ENCODE results near the gene TMCC1.
A peak's percentile ranks its signal among the peaks of the same experiment; 100 is the strongest.

TMCC1 gene

DNA sequence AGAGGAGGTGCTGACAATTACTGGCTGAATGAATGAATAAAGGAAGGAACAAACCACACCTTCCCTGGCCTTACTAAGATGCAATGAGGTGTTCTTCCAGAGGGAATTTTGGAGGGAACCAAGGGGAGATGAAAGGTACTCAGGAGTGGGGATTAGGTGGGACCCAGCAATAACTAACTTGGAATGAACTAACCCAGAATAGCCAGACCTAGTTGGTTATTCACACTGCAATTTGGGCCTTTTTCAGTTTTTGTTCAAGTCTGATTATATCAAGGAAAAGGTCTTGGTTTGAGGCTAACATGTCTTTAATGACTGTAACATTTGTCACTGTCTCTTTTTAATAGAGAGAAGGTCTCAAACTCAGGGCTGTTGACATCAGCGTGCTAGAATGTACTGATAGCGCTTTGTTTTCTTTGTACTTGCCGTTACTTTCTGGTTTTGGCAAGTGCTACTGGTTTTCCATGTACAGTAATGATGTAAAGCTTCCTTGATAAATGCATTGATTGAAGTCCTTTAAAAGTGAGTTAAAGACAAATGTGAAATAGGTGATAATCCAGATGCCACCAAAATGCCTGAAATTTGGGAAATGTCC, 283.8 kb downstream of the TMCC1 start:
- DNase-seq (ENCODE audit: low spot score), result no peak

DNA sequence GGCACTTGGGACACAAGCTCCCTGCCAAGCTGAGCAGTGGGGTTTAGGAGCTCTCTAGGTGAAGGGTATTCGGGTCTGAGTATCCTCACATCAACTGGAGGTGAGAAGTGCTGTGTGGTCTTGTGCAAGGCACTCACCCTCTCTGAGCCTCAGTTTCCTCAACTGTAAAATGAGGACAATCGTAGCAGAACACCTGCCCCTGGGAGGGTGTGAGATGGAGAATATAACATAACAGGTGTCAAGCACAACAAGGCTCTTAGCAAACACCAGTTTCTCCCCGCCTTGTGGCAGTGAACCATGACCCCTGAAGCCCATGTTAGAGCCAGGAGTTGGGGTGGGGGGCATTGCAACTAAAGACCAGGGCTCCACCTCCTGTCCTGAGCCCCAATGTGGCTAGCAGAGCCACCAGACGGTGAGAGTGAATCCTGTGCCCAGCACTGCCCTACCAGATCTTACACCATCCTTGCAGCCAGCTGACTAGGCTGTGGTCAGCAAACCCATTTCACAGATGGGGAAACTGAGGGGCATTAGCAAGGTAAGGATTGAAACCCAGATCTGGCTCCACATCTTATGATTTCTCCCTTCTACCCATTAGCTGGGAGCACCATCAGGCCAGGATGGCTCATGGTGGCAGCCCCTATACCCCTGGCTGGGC, 284.4 kb downstream of the TMCC1 start:
- DNase-seq (ENCODE audit: low spot score), result no peak

DNA sequence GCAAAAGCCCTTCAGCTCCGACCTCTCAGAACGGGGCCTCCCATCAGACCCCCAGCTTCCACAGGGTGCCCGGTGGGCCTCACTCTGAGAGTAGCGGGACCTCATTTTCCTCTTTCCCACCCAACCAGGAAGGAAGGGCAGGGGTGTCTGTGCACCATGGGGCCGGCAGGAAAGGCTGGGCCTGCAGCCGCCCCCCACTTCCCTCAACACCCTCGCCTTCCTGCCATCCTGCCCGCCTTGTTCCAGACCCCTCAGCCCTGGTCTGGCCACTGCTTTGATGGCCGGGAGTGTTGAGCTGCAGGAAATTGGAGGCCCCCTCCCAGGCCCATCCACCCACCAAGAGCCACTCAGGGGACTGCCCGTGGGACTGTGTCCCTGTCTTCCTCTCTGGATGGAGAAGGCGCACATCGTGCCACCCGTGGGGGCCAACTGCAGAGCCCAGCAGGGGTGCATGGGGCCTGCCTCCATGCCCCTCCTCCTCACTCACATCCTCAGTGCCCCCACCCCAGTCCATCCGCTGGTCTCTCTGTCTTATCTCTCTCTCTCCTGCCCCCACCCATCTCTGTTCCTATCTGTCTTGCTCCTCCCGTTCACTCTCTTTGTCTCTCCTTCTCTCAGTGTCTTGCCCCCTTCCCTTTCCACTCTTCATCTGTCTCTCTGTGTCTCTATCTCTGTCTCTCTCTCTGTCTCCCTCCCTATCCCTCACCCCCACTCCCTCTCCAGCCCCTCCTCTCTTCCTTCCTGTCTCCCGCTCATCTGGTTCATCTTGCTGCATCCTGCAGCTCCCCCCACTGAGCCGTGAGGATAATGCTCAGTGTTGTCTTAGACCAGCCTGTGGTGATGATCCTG, 285.2 kb downstream of the TMCC1 start:
- DNase-seq (ENCODE audit: low spot score), result peak; percentile 70

DNA sequence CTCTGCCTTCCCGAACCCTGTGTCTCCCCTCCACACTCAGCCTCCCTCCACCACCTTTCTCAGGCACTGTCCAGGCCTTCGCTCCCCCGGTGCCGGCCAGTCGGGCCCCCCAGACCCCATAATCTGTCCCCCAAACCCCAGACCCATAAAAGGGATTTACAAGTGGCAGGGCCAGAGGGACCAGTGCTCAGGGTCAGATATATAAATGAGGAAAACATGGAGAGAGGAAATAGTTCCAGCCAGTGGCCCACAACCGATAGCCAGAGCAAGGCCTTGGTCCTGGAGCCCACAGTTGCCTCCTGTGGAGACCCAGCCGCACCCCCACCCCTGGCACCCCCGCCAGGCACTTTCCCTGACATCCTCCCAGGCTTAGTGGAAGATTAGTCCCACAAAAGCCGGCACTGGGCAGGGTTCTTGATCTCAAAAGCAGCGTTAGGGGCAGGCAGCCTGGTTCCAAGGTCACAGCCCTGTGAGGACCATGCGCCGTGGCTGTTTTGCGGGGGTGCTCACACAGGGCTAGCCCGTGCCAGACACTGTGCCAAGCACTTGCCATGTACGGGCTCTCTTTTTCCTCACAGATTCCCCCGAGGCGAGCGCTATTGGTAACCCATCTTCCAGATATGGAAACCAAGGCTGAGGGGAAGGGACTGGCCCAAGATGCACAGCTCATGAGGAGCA, 286.0 kb downstream of the TMCC1 start:
- no peak for DNase-seq (ENCODE audit: low spot score)

DNA sequence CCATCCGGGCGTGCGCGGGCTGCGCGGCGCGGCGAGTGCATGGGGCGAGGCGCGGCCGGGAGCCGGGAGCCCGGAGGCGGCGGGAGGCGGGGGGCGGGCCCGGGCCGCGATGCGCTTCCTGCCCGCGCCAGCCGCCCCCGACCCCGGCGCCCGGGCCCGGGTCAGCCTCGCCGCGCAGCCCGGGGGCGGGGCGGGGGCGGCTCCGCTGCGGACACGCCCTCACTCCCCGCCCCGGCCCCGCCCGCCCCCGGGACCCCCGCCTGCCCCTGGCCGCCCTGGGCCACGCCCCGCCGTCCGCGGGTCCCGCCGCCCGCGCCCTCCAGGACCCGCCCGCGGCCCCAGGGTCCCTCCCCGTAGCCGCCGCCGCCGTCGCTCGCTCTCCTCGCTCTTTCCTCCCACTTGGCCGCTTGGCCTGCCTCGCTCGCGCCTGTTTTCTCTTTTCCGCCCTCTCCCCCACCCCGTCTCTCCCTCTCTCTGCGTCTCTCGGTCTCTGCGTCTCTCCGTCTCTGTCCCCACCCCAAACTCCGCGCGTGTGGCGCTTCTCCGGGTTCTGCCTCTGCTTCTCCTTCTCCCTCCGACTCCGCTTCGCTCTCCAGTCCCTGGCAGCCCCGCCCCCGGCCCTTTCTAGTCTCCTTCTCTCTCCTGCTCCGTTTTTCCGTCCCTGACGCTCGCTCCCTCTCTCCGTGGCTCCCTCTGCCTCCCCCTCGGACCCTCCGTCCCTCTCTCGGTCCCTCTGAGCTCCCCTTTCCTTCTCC, 286.7 kb downstream of the TMCC1 start, which contains the start of gene PLXND1:
TSS of gene PLXND1 (minus strand) at position 41 of the 755 bp plus-strand sequence. CDS start at position 4, 37 bp downstream.
- DNase-seq (ENCODE audit: low spot score), result no peak

DNA sequence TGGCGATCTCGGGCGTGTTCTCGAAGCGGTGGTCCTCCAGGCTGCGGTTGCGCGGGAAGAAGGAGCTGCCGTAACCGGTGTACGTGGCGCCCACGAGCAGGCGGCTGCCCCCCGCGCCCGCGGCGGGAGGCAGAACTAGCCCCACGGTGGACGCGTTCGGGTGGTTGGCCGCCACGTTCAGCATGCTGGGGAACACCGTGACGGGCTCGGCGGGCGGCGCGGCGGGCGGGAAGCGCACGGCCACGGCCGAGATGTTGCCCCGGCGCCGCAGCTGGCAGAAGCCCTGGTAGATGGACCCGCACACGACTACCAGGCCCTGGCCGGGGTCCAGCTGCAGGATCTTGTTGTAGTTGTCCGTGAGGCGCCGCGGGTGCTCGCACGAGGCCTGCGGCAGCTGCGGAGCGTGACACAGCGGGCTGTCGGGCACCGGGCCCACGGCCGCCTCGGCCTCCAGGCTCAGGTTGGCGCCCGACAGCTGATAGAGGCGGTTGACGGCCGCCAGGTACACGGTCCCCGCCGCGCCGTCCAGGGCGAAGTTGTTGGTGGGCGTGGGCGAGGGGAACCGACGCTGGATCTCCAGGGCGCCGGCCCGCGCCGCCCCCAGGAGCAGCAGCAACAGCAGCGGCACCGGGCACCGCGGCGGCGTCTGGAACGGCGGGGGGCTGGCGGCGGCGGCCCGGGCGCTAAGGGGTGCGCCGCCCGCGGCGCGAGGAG, 287.4 kb downstream of the TMCC1 start:
- DNase-seq (ENCODE audit: low spot score), result no peak

DNA sequence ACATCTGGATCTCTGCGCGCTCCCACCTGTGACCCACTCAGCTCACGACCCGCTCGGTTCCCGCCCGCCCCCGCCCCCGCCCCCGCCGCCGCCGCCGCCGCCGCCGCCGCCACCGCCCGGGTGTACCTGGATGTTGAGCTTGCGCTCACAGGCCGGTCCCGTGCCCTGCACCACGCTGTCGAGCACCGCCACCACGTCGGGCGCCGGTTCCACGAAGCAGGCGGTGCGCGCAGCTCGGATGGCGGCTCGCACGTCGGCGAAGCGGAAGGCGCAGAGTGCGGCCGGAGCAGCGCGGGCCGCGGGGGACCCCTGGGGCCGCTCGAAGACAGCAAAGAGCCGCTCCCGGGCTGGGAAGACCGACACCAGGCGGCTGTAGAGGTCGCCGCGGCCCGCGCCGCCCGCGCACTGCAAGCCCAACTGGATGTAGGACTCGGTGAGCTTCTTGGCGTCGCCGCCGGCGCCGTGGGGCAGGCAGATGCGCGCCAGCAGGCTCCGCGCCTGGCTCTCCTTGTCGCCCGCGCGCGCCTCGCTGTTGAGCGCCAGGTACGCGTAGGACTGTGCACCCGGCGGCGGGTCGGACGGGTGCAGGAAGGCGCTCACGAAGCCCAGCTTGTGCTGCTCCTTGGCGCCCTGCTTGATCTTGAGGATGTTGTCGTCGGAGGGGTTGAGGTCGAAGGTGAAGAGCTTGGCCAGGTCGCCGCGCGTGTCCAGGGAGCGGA, 288.1 kb downstream of the TMCC1 start:
- no peak for DNase-seq (ENCODE audit: low spot score)

DNA sequence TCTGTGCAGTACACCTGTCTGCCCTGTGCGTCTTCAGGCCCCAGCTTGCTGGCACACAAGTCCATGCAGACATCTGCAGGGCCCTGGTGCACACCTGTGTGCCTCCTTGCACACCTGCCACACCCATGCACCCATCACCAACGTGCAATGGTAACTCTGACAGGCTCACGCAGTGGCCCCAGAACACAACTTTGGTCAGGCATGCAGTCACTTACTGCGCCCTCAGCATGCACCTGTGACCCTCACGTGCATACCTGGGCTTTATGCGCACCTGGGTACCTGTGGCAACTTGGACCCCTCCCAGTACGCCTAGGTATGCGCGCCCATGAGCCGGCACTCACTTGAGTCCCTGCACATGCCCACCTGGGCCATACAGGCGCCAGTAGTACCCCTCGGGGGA, 288.7 kb downstream of the TMCC1 start:
- no peak for DNase-seq (ENCODE audit: low spot score)

DNA sequence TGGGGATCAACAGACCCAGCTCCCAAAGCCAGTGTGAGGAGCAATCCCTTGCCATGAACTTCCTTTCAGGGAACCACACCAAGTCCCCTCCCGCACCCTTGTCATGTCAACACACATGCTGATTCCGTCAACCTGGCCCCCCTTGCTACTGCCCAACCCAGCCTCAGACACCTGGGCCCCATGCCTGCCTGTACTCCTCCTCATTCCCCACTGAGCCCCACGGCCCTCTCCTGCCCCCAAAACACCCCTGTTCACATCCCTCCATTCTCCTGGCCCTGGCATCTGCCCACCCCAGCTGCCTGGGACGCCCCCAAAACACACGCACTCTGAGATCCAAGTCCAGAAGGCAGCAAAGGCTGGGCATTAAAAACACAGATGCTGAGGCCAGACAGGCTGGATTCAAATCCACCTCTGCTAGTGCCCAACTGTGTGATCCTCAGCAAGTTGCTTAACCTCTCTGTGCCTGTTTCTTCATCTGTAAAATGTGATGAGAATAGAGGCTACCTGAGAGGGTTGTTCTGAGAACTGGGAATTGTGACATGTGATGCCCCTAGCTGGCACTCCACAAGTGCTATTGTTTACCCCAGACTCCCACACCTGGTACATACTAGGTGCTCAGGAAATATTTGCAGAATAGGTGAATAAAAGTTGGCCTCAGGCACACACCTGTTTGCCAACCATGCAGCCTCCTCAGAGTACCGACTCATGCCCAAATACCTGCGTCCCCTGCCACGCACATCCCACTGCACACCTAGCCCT, 289.3 kb downstream of the TMCC1 start:
- DNase-seq (ENCODE audit: low spot score), result no peak

DNA sequence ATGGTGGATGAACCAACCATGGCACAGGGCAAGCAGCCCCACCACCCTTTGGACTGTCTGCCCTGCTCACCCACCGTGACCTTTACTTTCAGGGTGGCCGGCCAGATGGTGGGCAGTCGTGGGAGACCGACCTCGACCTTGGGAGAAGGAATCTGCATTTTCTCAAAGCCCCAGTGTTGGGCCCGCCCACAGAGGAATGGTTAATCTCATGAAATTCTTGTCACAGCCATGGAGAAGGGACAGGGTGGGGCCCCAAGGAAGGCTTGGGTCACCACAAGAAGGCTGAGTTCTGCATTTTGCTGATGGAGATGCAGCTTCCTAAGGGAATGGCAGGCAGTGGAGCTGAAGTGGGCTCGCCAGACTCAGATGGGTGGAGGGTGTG, 290.0 kb downstream of the TMCC1 start:
- no peak for DNase-seq (ENCODE audit: low spot score)

DNA sequence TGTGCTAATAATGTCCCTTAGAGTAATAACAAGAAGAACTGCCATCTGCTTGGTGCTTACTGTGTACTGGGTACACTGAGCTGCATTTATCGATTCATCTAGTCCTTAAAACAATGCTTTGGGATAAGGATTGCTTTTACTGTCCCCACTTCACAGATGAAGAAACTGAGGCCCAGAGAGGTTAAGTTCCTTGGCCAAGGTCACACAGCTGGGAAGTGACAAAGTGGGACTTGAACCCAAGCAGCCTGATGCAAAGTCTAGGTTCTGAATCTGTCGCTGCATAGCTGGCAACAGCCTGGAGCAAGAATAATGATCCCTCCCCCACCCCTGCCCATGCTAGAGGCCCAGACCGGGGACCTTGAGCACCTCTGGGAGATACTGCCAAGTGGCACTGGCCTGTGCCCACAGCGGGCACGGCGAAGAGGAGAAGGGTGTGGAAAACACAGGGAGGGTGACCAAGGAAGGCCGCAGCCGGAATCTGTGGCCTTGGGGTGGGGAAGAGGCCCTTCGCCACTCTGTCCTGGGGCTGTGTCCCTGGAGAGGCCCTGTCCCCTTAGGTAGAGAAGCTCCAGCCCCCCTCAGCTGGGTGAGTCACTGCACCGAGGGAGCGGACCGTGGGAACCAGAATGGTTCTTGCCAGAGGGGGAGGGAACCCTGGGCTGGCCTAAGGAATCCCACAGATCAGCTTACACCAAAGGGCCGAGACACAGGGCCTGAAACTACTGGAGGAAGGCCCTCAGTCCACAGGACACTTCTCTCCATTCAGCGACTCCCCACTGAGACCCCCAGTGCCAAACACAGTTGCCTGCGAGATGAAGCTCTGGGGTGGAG, 290.6 kb downstream of the TMCC1 start:
- no peak for DNase-seq (ENCODE audit: low spot score)

DNA sequence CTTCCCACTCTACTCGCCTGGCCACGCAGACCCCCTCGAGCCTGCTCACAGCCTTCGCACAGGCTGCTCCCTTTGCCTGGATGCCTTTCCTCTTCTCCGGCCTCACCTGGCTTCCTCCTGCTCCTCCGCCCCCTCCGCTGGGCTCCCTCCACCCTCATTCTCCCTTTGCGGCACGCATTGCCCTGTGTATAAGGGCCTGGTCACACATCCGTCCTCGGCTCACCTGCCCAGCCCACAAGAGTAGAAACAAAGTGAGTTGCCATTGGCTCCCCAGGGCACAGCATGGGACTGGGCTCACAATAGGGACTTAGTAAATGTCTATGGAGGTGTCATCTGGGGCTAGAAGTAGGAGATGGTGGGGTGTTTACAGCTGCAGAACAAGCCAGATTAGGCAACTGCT, 291.2 kb downstream of the TMCC1 start:
- no peak for DNase-seq (ENCODE audit: low spot score)

DNA sequence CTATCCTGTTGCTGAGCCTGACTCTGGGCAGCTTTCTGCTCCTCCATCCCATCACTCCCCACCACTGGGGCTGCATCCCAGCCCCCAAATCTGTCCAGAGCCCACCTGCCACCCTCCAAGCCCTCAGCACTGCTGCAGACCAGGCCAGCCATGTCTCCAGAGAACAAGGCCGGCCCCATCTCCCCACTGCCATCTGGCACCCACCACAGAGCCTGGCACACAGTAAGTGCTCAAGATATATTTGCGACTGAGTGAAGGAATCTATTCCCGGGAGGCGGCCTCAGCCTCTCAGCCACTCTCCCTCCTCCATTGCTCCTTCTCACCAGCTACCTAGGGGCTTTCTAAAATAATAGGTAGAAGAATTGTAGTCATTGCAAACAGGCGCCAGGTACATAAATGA, 291.8 kb downstream of the TMCC1 start:
- no peak for DNase-seq (ENCODE audit: low spot score)

DNA sequence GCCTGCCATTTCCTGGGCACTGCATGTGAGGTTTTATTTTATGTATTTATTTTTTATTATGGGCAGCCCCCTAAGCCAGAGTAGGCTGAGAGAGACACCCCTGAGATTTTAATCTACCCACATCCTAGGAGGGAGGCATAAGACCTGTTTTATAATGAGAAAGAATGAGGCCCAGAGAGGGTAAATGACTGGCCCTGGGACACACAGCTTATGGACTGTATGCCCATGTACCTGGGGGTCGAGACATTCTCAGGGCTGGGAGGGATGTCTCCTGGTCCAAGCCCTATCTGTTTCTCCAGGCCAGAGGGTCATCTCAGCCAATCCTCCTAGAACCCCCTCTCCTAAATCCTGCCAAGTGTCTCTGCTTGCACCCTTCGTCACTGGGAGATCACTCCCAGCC, 293.2 kb downstream of the TMCC1 start:
- DNase-seq (ENCODE audit: low spot score), result no peak

DNA sequence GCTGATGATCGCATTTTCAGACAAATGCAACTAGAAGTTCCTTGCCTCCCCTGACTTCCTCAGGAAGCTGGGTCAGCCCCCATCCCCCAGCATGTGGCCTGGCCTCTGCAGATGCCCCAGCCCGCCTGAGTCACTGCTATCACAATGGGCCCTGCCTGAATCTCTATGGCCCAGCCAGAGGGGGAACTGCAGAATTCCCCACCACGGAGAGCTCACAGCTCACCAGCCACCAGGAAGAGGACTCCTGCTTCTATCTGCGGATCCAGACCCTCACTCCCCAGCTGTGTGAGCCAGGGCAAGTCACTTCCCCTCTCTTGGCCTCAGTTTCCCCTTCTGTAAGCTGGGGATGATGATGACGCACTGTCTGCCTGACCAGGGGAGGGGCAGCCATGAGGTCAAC, 293.9 kb downstream of the TMCC1 start:
- peak; percentile 69 for DNase-seq (ENCODE audit: low spot score)

DNA sequence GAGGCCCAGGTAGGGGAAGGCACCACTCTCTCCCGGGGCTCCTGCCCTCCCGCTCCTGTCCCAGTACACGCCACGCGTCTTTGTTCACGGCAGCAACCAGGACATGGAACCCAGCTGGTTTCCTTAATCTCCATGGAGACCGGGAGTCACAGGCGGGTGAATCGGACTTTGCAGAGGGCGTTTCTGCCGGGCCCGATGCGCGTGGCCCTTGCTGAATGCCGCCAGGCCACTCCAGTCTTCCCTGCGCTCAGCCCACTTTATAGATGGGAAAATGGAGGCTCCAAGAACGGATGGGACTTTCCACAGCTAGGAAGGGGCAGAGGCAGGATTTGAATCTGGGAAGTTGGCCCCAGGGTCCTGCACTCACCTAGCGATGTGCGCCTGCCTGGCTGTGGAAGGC, 294.4 kb downstream of the TMCC1 start:
- no peak for DNase-seq (ENCODE audit: low spot score)

DNA sequence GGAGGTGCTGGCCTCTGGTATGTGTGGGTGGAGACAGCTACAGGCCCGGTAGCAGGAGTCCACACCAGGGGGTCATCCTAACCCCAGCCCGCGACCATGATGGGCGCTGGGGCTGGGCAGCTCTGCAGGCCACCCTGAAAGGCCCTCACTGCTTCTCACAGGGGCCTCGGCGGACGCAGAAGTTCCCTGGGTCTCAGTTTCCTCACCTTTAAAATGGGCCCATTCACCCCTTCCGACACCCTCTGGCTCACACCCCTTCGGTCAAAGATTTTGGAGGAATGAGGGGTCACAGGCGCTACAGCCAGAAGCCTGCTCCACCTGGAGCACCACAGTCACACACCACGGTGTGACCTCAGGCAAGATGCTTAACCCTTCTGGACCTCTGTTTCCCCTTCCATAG, 295.0 kb downstream of the TMCC1 start:
- DNase-seq (ENCODE audit: low spot score), result no peak

DNA sequence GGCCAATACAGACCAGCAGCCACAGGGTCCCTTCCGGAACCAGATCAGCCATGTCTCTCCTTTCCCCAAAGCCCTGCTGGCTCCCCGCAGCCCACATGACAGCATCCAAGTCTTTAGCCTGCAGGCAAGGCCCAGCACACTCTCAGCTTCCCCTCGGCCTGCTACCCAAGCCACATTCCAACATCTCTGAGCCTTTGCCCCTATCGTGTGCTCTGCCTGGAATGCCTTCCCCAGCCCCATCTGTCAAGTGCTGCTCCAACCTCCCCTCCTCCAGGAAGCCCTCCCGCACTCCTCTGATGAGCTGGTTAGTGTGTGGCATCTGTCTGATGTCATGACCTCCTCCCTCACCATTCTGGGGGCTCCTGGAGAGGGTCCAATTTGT, 295.5 kb downstream of the TMCC1 start:
- DNase-seq (ENCODE audit: low spot score), result no peak
